Right lobe of liver (tissue), 4 donors: ENCODE data around the gene ARMC9.

Experiments
- CTCF ChIP-seq, 4 donors: fragments of 200-600 bp in 3 of 4; fragments of 450-650 bp in 1 of 4; IDR thresholded peaks; one replicate each; pipeline versions ENCODE4 v1.5.1 to v1.8.0; 2016 to 2022; ENCODE audit warnings: antibody characterized with exemption in 4 of 4, mild to moderate bottlenecking in 2 of 4
- POLR2A ChIP-seq: fragments of 450-650 bp; IDR thresholded peaks from one replicate; pipeline ENCODE4 v1.6.1; 2017; ENCODE audit warnings: antibody characterized with exemption, mild to moderate bottlenecking
- donor health status: DM: no; HTN: no; CAD: no.
- donor health status: DM: no; HTN: no; CAD: no.
- donor health status: DM: no; HTN: yes; CAD: no.

- TF ChIP-seq CTCF (IDR thresholded peaks at IDR 0.05) (no peak), POLR2A (no peak)
Measured at GRCh38 chr2:231257763-231258162, 59.3 kb downstream of the ARMC9 start.
